ENCODE data around the gene ELAVL2. TPM values are rescaled to one million over a fixed set of nuclear protein-coding genes. Genes with fewer than 3 reads are reported as not detected.

Gene ELAVL2
- polyA plus RNA-seq, 1 donor: 1.2 TPM

DNA sequence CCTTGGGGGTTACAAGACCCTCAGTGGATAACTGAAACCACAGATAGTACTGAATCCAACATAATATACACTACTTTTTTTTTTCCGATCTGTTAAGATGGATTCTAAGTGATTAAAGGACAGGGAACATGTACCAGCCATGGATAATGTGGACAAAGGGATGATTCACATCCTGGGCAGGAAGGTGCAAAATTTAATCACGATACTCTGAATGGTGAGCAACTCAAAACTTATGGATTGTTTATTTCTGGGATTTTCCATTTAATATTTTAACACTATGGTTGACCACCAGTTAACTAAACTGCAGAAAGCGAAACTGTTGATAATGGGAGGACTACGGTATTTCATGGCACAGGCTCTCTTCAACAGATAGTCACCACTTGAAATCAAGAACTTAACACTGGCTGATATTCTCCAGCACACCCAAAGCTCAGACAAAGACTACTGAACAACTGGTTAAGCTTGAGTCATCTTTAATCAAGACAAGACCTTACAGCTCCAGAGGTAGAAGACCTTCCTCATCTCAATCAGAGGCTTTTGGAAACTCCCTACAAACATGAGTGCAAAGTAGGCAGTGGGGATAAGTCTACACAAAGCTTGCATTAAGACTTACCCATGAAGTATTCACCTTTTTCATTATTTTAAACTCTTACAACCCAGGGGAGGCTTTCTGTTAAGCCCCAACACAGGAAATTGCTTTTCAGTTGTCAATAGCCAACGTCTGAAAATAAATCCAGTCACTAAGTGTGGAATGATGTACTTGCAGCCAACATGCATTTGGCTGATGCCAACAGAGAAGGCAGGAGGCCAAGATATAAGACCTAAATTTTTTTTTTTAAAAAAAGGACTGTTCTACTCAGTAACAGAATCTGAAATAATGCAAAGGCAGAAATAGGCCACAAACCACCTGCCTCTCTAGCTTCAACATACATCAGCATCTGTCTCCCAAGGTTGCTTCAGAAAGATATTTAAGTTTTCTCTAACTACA lies 78.7 kb downstream of the ELAVL2 start:
- no peaks in the 10 kb centered on the region for H3K36me3 ChIP-seq (ENCODE audit: control insufficient read depth, insufficient read depth, low read length)
- WGBS (ENCODE audit: insufficient coverage, low lambda C conversion rate): 83% methylated on average over 1 of the region's 5 CpGs
- H3K4me1 ChIP-seq (ENCODE audit: control insufficient read depth, insufficient read depth, low read length): no peaks in the 10 kb centered on the region
- H3K4me3 ChIP-seq (ENCODE audit: low read length): no peak overlapping the region
- DNase-seq: no peak
- H3K27ac ChIP-seq (ENCODE audit: low read length): no peak overlapping the region
- no peaks in the 10 kb centered on the region for H3K27me3 ChIP-seq (ENCODE audit: control insufficient read depth, insufficient read depth, low read length)
- H3K9me3 ChIP-seq (ENCODE audit: control insufficient read depth, low read depth, low read length): no peaks in the 10 kb centered on the region

DNA sequence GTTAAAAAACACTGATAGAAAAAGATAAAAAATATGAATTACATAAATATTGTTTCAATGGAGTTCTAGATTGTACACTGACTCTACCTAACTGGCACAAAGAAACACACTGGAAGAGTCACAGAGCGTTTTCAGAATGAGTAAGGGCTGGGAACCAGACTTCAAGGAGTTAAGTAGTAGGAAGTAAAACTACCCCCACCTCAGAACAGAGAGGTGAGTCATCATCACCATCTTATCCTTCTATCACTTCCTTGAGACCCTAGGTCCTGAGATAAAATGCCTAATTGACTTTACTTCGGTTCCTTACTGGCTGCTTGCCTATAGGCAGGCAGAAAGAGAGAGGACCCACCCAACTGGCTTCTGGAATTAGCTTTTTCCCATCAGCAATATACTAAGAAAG lies 79.7 kb downstream of the ELAVL2 start:
- DNase-seq: no peak
- Histone ChIP-seq H3K4me1 (ENCODE audit: control insufficient read depth, insufficient read depth, low read length) (no peaks in the 10 kb centered on the region), H3K9me3 (ENCODE audit: control insufficient read depth, low read depth, low read length) (no peaks in the 10 kb centered on the region), H3K27me3 (ENCODE audit: control insufficient read depth, insufficient read depth, low read length) (no peaks in the 10 kb centered on the region), H3K4me3 (ENCODE audit: low read length) (no peak overlapping the region), H3K36me3 (ENCODE audit: control insufficient read depth, insufficient read depth, low read length) (no peaks in the 10 kb centered on the region), H3K27ac (ENCODE audit: low read length) (no peak overlapping the region)
- WGBS (ENCODE audit: insufficient coverage, low lambda C conversion rate): 100% methylated on average over 1 of the region's 2 CpGs

DNA sequence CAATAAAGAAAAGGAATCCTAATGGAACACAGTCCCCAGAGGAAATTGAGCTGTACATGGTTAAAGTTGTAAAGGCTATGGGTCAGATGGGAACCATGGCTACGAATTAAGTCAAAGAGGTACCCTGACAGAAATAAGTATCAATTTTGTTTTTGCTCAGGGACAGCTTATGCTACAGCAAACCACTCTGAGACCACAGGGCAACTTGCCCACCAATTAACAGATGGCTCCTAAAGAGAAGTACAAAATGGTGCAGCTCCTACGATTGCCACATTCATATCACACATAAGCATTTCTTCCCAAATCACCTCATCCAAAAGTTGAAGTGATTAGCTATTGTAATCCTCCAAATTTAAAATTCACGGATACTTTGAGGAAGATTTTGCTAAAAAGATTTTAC lies 83.0 kb downstream of the ELAVL2 start:
- no CpG with 5 or more reads among the region's 3 CpGs for WGBS (ENCODE audit: insufficient coverage, low lambda C conversion rate)
- no peak for DNase-seq

DNA sequence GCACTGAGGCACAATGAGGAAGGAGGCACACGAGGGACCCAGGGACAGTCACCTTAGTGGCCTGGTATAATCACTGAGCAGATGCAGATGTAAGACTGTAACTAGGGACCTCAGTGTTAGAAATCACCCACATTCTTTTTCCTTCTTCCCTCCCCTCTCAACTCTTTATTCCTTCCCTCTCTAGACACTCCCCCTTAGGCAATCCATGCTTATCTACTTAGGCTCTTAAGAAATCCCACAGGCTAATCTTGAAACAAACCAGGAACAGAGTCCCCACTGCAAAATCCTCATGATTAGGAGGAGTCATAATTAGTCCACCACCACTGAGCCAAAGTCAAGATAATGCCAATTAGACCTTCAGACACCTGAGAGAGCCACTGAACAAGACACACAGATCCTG lies 84.7 kb downstream of the ELAVL2 start:
- Histone ChIP-seq H3K9me3 (ENCODE audit: control insufficient read depth, low read depth, low read length) (no peaks in the 10 kb centered on the region), H3K27ac (ENCODE audit: low read length) (no peak overlapping the region), H3K27me3 (ENCODE audit: control insufficient read depth, insufficient read depth, low read length) (no peaks in the 10 kb centered on the region), H3K4me1 (ENCODE audit: control insufficient read depth, insufficient read depth, low read length) (no peaks in the 10 kb centered on the region), H3K4me3 (ENCODE audit: low read length) (no peak overlapping the region), H3K36me3 (ENCODE audit: control insufficient read depth, insufficient read depth, low read length) (no peaks in the 10 kb centered on the region)
- peak; percentile 2 to 49 for DNase-seq
- WGBS (ENCODE audit: insufficient coverage, low lambda C conversion rate): no CpG with 5 or more reads among the region's 1 CpG

More for the DNA sequence above, 83.0 kb downstream of the ELAVL2 start:
- H3K27me3 ChIP-seq (ENCODE audit: control insufficient read depth, insufficient read depth, low read length): no peaks in the 10 kb centered on the region
- H3K9me3 ChIP-seq (ENCODE audit: control insufficient read depth, low read depth, low read length): no peaks in the 10 kb centered on the region
- H3K4me3 ChIP-seq (ENCODE audit: low read length): no peak overlapping the region
- H3K4me1 ChIP-seq (ENCODE audit: control insufficient read depth, insufficient read depth, low read length): no peaks in the 10 kb centered on the region
- no peak overlapping the region for H3K27ac ChIP-seq (ENCODE audit: low read length)
- no peaks in the 10 kb centered on the region for H3K36me3 ChIP-seq (ENCODE audit: control insufficient read depth, insufficient read depth, low read length)

DNA sequence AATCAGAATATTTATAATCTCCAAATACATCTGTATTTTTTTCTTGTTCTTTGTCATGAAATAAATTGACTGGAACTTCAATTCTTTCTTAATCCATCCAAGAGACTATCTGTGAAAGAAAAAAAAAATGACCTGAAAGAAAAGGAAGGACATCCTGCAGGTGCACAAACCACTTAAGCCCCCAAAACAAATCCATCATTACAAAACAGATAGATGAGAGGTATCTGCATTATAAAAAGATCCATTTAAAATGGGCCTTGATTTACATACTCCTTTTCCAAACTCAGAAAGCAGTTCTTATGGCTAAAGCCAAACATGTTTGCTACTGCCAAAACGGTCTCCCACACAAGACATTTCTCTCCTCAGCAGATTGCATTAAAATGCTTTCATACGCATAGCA lies 85.5 kb downstream of the ELAVL2 start:
- Histone ChIP-seq H3K4me3 (ENCODE audit: low read length) (no peak overlapping the region), H3K4me1 (ENCODE audit: control insufficient read depth, insufficient read depth, low read length) (no peaks in the 10 kb centered on the region), H3K27ac (ENCODE audit: low read length) (no peak overlapping the region), H3K9me3 (ENCODE audit: control insufficient read depth, low read depth, low read length) (no peaks in the 10 kb centered on the region), H3K27me3 (ENCODE audit: control insufficient read depth, insufficient read depth, low read length) (no peaks in the 10 kb centered on the region), H3K36me3 (ENCODE audit: control insufficient read depth, insufficient read depth, low read length) (no peaks in the 10 kb centered on the region)
- DNase-seq: no peak
- WGBS (ENCODE audit: insufficient coverage, low lambda C conversion rate): 85% methylated on average over 2 of the region's 2 CpGs

DNA sequence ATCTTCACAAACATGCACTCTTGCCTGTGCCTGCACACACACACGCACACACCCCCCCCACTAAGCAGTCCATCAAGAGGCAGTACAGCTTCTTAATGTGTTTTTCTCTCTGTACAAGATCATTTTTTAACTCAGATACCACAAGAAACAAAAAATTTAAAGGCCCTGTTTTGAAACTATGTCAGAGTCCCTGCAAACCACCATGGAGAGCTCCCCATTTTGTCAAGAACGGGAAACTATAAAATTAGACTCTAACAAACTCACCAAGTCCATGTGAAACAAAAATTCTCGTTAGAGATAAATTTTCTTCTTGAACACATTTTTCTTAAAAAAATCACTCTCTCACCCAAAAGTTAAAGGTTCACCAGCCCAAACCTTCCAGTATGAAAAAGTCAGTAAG lies 86.3 kb downstream of the ELAVL2 start:
- 92% methylated on average over 2 of the region's 3 CpGs for WGBS (ENCODE audit: insufficient coverage, low lambda C conversion rate)
- Histone ChIP-seq H3K9me3 (ENCODE audit: control insufficient read depth, low read depth, low read length) (no peaks in the 10 kb centered on the region), H3K36me3 (ENCODE audit: control insufficient read depth, insufficient read depth, low read length) (no peaks in the 10 kb centered on the region), H3K4me3 (ENCODE audit: low read length) (no peak overlapping the region), H3K27me3 (ENCODE audit: control insufficient read depth, insufficient read depth, low read length) (no peaks in the 10 kb centered on the region), H3K27ac (ENCODE audit: low read length) (no peak overlapping the region), H3K4me1 (ENCODE audit: control insufficient read depth, insufficient read depth, low read length) (no peaks in the 10 kb centered on the region)
- DNase-seq: no peak

DNA sequence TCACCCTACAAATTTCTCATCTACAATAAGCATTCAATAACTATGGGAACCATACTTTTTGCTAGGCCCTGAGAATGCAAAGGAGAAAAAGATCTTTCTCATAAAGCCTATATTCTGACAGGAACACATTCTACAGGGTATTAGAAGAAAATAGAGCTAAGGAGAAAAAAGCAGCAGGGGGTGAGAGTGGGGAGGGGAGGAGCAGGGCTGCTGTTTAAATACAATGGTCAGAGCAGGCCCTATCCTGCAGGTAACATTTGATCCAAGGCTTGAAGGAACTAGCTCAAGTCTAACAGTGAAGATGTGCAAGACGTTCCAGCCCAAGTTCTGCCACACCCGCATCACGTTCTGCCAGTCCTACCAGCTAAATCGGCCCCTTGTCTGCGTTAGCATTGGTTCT lies 89.7 kb downstream of the ELAVL2 start:
- Histone ChIP-seq H3K4me3 (ENCODE audit: low read length) (no peak overlapping the region), H3K9me3 (ENCODE audit: control insufficient read depth, low read depth, low read length) (no peaks in the 10 kb centered on the region), H3K36me3 (ENCODE audit: control insufficient read depth, insufficient read depth, low read length) (no peaks in the 10 kb centered on the region), H3K27me3 (ENCODE audit: control insufficient read depth, insufficient read depth, low read length) (no peaks in the 10 kb centered on the region), H3K4me1 (ENCODE audit: control insufficient read depth, insufficient read depth, low read length) (no peaks in the 10 kb centered on the region), H3K27ac (ENCODE audit: low read length) (no peak overlapping the region)
- DNase-seq: no peak
- WGBS (ENCODE audit: insufficient coverage, low lambda C conversion rate): no CpG with 5 or more reads among the region's 5 CpGs

DNA sequence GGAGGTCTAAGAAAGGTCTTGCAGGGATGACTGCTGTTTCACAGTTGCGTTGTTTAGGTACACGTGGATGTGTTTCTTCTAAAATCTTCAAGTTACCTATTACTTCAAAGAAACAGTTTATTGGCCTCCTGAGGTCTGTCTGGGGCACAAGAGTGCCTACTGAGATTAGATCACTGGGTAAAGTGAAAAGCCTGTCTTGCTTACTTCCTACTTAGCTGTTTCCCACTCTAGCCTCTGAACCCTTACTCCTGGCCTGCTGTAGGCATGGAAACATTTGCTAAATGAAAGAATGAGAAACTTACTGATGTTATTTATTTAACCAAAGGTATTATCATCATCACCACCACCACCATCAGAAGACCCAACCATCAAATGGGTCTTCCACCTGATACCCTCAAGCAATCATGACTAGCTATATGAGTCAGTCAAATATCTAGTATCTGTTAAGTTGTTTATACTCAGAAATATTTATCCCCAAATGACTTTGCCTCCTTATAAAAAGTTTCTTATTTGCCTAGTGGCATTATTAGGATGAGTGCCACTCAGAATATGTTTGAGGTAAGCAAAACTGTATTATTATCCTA lies 92.5 kb downstream of the ELAVL2 start:
- Histone ChIP-seq H3K36me3 (ENCODE audit: control insufficient read depth, insufficient read depth, low read length) (no peaks in the 10 kb centered on the region), H3K9me3 (ENCODE audit: control insufficient read depth, low read depth, low read length) (no peaks in the 10 kb centered on the region), H3K27me3 (ENCODE audit: control insufficient read depth, insufficient read depth, low read length) (no peaks in the 10 kb centered on the region), H3K27ac (ENCODE audit: low read length) (no peak overlapping the region), H3K4me3 (ENCODE audit: low read length) (no peak overlapping the region), H3K4me1 (ENCODE audit: control insufficient read depth, insufficient read depth, low read length) (no peaks in the 10 kb centered on the region)
- WGBS (ENCODE audit: insufficient coverage, low lambda C conversion rate): no CpG with 5 or more reads among the region's 2 CpGs
- no peak for DNase-seq

DNA sequence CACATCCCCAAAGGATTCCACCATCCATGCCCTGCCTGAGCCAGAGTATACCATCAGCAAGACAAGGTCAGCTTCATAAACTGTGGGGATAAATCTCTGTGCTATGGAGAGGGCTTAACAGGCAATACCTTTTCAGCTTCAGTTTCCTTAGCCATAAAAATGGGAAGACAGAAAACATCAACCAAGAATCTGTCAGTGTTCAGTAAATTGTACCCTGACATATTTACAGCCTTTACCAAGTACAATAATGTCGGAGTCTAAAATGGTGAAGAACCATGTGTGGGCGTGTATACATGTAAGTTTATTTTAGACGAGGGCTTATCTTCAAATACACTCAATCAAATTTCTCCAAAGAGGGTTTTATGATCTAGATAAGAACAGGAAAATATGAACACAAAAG lies 94.7 kb downstream of the ELAVL2 start:
- H3K4me1 ChIP-seq (ENCODE audit: control insufficient read depth, insufficient read depth, low read length): no peaks in the 10 kb centered on the region
- H3K27ac ChIP-seq (ENCODE audit: low read length): no peak overlapping the region
- WGBS (ENCODE audit: insufficient coverage, low lambda C conversion rate): no CpG with 5 or more reads among the region's 3 CpGs
- DNase-seq: no peak
- no peaks in the 10 kb centered on the region for H3K36me3 ChIP-seq (ENCODE audit: control insufficient read depth, insufficient read depth, low read length)
- H3K9me3 ChIP-seq (ENCODE audit: control insufficient read depth, low read depth, low read length): no peaks in the 10 kb centered on the region
- H3K4me3 ChIP-seq (ENCODE audit: low read length): no peak overlapping the region
- H3K27me3 ChIP-seq (ENCODE audit: control insufficient read depth, insufficient read depth, low read length): no peaks in the 10 kb centered on the region

DNA sequence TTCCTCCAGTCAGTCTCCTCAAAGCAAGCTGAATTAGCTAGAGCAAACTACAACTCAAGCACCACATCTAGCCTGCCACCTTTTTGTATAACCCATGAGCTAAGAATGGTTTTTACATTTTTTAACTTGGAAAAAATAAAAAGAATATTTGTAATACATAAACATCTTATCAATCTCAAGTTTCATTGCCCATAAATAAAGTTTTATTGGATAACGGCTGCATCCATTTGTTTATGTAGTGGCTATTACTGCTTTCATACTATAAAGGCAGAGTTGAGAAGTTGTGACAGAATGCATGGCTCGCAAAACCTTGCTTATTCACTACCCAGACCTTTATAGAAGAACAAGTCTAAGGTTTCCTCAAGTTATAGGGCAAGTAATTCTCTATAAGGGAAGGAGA lies 95.7 kb downstream of the ELAVL2 start:
- Histone ChIP-seq H3K27ac (ENCODE audit: low read length) (no peak overlapping the region), H3K9me3 (ENCODE audit: control insufficient read depth, low read depth, low read length) (no peaks in the 10 kb centered on the region), H3K4me3 (ENCODE audit: low read length) (no peak overlapping the region), H3K36me3 (ENCODE audit: control insufficient read depth, insufficient read depth, low read length) (no peaks in the 10 kb centered on the region), H3K27me3 (ENCODE audit: control insufficient read depth, insufficient read depth, low read length) (no peaks in the 10 kb centered on the region), H3K4me1 (ENCODE audit: control insufficient read depth, insufficient read depth, low read length) (no peaks in the 10 kb centered on the region)
- DNase-seq: no peak
- 88% methylated on average over 1 of the region's 2 CpGs for WGBS (ENCODE audit: insufficient coverage, low lambda C conversion rate)

Data from large intestine (tissue), 3 donors.